ENCODE measurements around the gene SH3RF2.

DNA sequence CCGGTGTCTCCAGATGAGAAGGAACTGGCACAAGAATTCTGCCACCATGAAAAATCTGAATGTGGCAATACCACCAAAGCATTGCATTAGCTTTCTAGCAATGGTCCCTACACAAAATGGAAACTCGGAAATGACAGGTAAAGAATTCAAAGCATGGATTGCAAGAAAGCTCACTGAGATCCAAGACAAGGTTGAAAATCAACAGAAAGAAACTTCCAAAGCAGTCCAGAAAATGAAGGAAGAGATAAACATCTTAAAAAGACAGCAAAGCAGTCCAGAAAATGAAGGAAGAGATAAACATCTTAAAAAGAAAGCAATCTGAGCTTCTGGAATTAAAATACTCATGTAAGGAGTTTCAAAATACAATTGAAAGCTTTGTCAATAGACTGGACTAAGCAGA lies 46.8 kb upstream of the SH3RF2 start:
- no peak for TF ChIP-seq POLR2AphosphoS5 (IDR thresholded peaks at IDR 0.05)
- TF ChIP-seq CTCF (IDR thresholded peaks at IDR 0.05): no peak

All from upper lobe of left lung (tissue), 4 donors.